K562 (cell line): ENCODE measurements around the gene TNNT3. TPM values are rescaled to one million over a fixed set of nuclear protein-coding genes. Genes with fewer than 3 reads are reported as not detected.

Source experiments
- ATAC-seq: fragments of 200-7000 bp; cut with Tn5 transposase; 3 replicates; pipeline ENCODE4 v1.9.1; 2020; ENCODE audit warnings: moderate library complexity
- BruUV-seq: library from RNA; stranded (reverse); fragments of 400-500 nt; replicated peaks from 2 replicates; lab custom pipeline; 2021; lab: Mats Ljungman, UMichigan
- CTCF ChIA-PET: fragments of 300-600 bp; formaldehyde crosslinking; extraction: SDS; loops from one replicate; lab custom pipeline; 2021; ENCODE audit warnings: low intra/inter-chr PET ratio; lab: Yijun Ruan, JAX
- POLR2A ChIA-PET: fragments of 300-600, 350-650 bp; sonication (Branson Sonifier 250); formaldehyde crosslinking; extraction: SDS; loops from one replicate; lab custom pipeline; 2021; ENCODE audit warnings: antibody characterized with exemption, inconsistent platforms; lab: Yijun Ruan, JAX
- DNase-seq, 4 experiments: peaks; one replicate each; pipeline versions ENCODE4 v3.0.0 to v3.0.0-alpha.2; 2011 to 2018; ENCODE audit warnings: low spot score in 3 of 4, mixed read lengths in 3 of 4; ENCODE audit errors: extremely low read depth in 1 of 4
- FAIRE-seq: peaks from 2 replicates; lab custom pipeline; 2011; peaks lifted over from hg19 to GRCh38; lab: Jason Lieb, UNC
- H2AFZ ChIP-seq: 2 replicates; pipeline ENCODE4 v1.6.0; 2011; ENCODE audit warnings: low read depth, low read length, control low read depth, inconsistent platforms
- H3K27ac ChIP-seq: fragments of 200-600 bp; 3 replicates; pipeline ENCODE4 v1.8.0; 2011; ENCODE audit warnings: low read depth, mild to moderate bottlenecking, control low read depth, inconsistent platforms, low read length, moderate library complexity, mixed read lengths; ENCODE audit errors: extremely low read depth
- H3K27me3 ChIP-seq, 2 experiments: fragments of 300-600 bp in 1 of 2; 2 replicates in 1 of 2; 3 replicates in 1 of 2; pipeline versions ENCODE4 v1.6.0 to v1.8.0; 2011; ENCODE audit warnings: inconsistent platforms in 2 of 2, low read length in 2 of 2, mild to moderate bottlenecking in 1 of 2, mixed read lengths in 1 of 2, moderate library complexity in 1 of 2; ENCODE audit not compliant: control insufficient read depth in 2 of 2, insufficient read depth in 2 of 2
- H3K36me3 ChIP-seq: fragments of 300-600 bp; 3 replicates; pipeline ENCODE4 v1.8.0; 2011; ENCODE audit warnings: mild to moderate bottlenecking, low read length, inconsistent platforms; ENCODE audit not compliant: control insufficient read depth, insufficient read depth
- H3K4me1 ChIP-seq, 2 experiments: fragments of 200-600 bp in 1 of 2; replicated peaks in 1 of 2; 2 replicates in 1 of 2; 3 replicates in 1 of 2; pipeline versions ENCODE4 v1.5.1 to v1.8.0; 2011; ENCODE audit warnings: inconsistent platforms in 2 of 2, low read length in 2 of 2, mild to moderate bottlenecking in 1 of 2, mixed read lengths in 1 of 2, moderate library complexity in 1 of 2; ENCODE audit not compliant: control insufficient read depth in 2 of 2, insufficient read depth in 2 of 2
- H3K4me2 ChIP-seq: 2 replicates; pipeline ENCODE4 v1.6.1; 2011; ENCODE audit warnings: low read length, control low read depth, inconsistent platforms, mixed read lengths; ENCODE audit not compliant: insufficient read depth
- H3K4me3 ChIP-seq: fragments of 200-600 bp; sonication (generic), shearing (Covaris generic); 2 replicates; pipeline ENCODE4 v1.5.1; 2016; ENCODE audit warnings: control low read depth, inconsistent platforms
- H3K79me2 ChIP-seq: fragments of 200-600 bp; 3 replicates; pipeline ENCODE4 v1.8.0; 2011; ENCODE audit warnings: low read length, inconsistent platforms; ENCODE audit not compliant: control insufficient read depth, insufficient read depth
- H3K9ac ChIP-seq, 2 experiments: 2 replicates each; pipeline versions ENCODE4 v1.6.0 to v1.6.1; 2011; ENCODE audit warnings: low read depth in 2 of 2, low read length in 2 of 2, control low read depth in 1 of 2, inconsistent platforms in 1 of 2, mild to moderate bottlenecking in 1 of 2, mixed read lengths in 1 of 2; ENCODE audit not compliant: insufficient read depth in 1 of 2
- H3K9me1 ChIP-seq: one replicate; pipeline ENCODE4 v1.6.0; 2011; ENCODE audit warnings: inconsistent platforms, mild to moderate bottlenecking, low read length, moderate library complexity; ENCODE audit not compliant: control insufficient read depth, insufficient read depth
- H3K9me3 ChIP-seq: replicated peaks from 2 replicates; pipeline ENCODE4 v1.5.1; 2011; ENCODE audit warnings: low read depth, low read length, inconsistent platforms; ENCODE audit not compliant: control insufficient read depth, insufficient read depth
- H4K20me1 ChIP-seq: replicated peaks from 2 replicates; pipeline ENCODE4 v1.6.1; 2011; ENCODE audit warnings: low read length, inconsistent platforms, mixed read lengths; ENCODE audit not compliant: control insufficient read depth, insufficient read depth
- CUX1 ChIP-seq: fragments of 200-800 bp; sonication (Bioruptor generic); IDR thresholded peaks from 2 replicates; pipeline ENCODE4 v1.6.1; 2016; ENCODE audit warnings: missing genetic modification characterization, missing compliant biosample characterization
- IRF1 ChIP-seq: sonication (generic); formaldehyde crosslinking; IDR thresholded peaks from 2 replicates; pipeline ENCODE4 v1.8.0; 2022; ENCODE audit warnings: missing genetic modification reagents, mild to moderate bottlenecking, borderline replicate concordance
- PTTG1 ChIP-seq: fragments of 450-650 bp; IDR thresholded peaks from 2 replicates; pipeline ENCODE4 v1.6.1; 2016; ENCODE audit warnings: low read depth, mild to moderate bottlenecking, missing genetic modification characterization, missing compliant biosample characterization
- TAF7 ChIP-seq: fragments of 450-650 bp; IDR thresholded peaks from 2 replicates; pipeline ENCODE4 v1.6.1; 2016; ENCODE audit warnings: missing genetic modification characterization, missing compliant biosample characterization
- WGBS: fragments of 100-300 bp; shearing (Covaris generic); methylation state at CpG from one replicate; pipeline ENCODE4 v1.1.6; 2016; ENCODE audit warnings: low coverage, mixed read lengths; ENCODE audit not compliant: insufficient coverage; ENCODE audit errors: missing lambda C conversion rate; 5-methylcytosine and 5-hydroxymethylcytosine counted together
- in situ Hi-C: fragments of 300-500 bp; cut with MboI; formaldehyde crosslinking; loops from 4 replicates; pipeline ENCODE4 v1.15.0; 2018; ENCODE audit warnings: inconsistent platforms, mixed read lengths
- intact Hi-C: fragments of 100-400 bp; cut with micrococcal nuclease; formaldehyde crosslinking; loops from 2 replicates; pipeline ENCODE4 v1.14.2; 2022
- polyA plus RNA-seq, 8 experiments: library from polyadenylated mRNA; depleted of rRNA in 4 of 8; stranded (reverse) in 5 of 8; unstranded in 3 of 8; fragments of >200 nt; fragmentation: Nextera tagmentation in 2 of 8; fragmentation: Illumina TruSeq in 1 of 8; extraction: Ambion mirVana in 2 of 8; extraction: Trizol in 1 of 8; gene quantifications; 2 replicates each; pipeline versions ENCODE4 v1.2.1 to v1.2.3, GENCODE V29; 2011 to 2014; ENCODE audit warnings: inconsistent platforms in 1 of 8, missing spikeins in 1 of 8
- total RNA-seq, 7 experiments: library from RNA; depleted of rRNA in 6 of 7; stranded (reverse); fragments of >200 nt in 6 of 7; fragmentation: Illumina TruSeq in 2 of 7; extraction: Trizol in 2 of 7; gene quantifications; 2 replicates each; pipeline versions ENCODE4 v1.2.1 to v1.2.3, GENCODE V29; 2011 to 2021; ENCODE audit warnings: low replicate concordance in 1 of 7

Gene TNNT3
- total and polyA plus RNA-seq, 9 of the 15 experiments (the other 6 are each of a cell fraction or from before 2014, with no cell fraction given) = 0.10 TPM; not detected in 8

DNA sequence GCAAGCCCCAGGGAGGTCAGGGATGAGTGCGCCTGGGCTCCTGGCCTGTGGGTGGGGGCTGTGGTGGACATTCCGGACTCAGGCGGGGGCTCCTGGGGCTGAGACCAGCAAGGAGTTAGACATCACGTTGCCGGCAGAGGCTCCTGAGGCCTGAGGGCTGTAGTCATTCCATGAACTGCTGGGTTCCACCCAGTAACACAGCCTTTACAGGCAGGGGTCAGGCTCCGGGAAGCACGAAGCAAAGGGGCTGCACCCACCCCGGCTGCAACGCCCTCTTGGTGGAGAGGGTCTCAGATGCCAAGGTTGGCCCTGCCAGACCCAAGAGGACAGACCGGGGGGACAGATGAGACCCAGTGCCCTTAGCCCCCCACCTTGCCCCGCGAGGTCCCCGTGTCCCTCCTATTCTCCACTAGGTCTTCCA lies 9.0 kb downstream of the TNNT3 start (continued):
- TF ChIP-seq IRF1 = no peak
- TF ChIP-seq, all 486 proteins: peak for 0

- no peaks in the 10 kb centered on the region for H3K9me1 ChIP-seq
- no peak overlapping the region for H3K4me2 ChIP-seq
- no peak overlapping the region; a peak in 1 of 4 replicates for H3K9ac ChIP-seq
- no TSS peak for BruUV-seq
- no peak for FAIRE-seq
- in situ Hi-C loops = no loop called here
- TF ChIP-seq CUX1 (CRISPR knock-in tag) (no peak), TAF7 (tag) (no peak), PTTG1 (no peak)
- H2AFZ ChIP-seq = no peak overlapping the region
- no peaks in the 10 kb centered on the region for H3K36me3 ChIP-seq
- peaks cover 30 to 82% of the 10 kb centered on the region in 2 experiments; a peak in 4 of 5 replicates for H3K27me3 ChIP-seq
- ChIA-PET POLR2A (no interaction called here), CTCF (no interaction called here)
- peaks cover 15% of the 10 kb centered on the region; the same call in 1 of the 2 replicates for H4K20me1 ChIP-seq
- peaks cover 0 to 44% of the 10 kb centered on the region in 2 experiments; a peak in 2 of 5 replicates for H3K4me1 ChIP-seq
- intact Hi-C loops = no loop called here
- H3K4me3 ChIP-seq = no peak overlapping the region
- WGBS = 18% methylated on average over 12 of the region's 35 CpGs
- DNase-seq = no peak
- ATAC-seq = no peak
- H3K9me3 ChIP-seq = no peaks in the 10 kb centered on the region
- H3K79me2 ChIP-seq = no peaks in the 10 kb centered on the region
- H3K27ac ChIP-seq = no peak overlapping the region
Measured at GRCh38 chr11:1928891-1929541, 9.5 kb downstream of the TNNT3 start.
